Right atrium auricular region (tissue), 2 donors: ENCODE results near the gene KLF4. TPM values are rescaled to one million over a fixed set of nuclear protein-coding genes. Genes with fewer than 3 reads are reported as not detected.

Source experiments
- DNase-seq: peaks from one replicate; pipeline ENCODE4 v3.0.0-alpha.2; 2019; ENCODE audit warnings: low spot score
- H3K27ac ChIP-seq, 2 donors: fragments of 200-600 bp; sonication (generic); 1 replicate in 1 of 2; 2 replicates in 1 of 2; pipeline ENCODE4 v1.5.1; 2016 to 2019
- H3K27me3 ChIP-seq, 2 donors: fragments of 200-600 bp; sonication (generic); one replicate each; pipeline versions ENCODE4 v1.5.1 to v1.6.0; 2017 to 2019
- H3K36me3 ChIP-seq: fragments of 200-600 bp; sonication (generic); one replicate; pipeline ENCODE4 v1.5.1; 2016
- H3K4me1 ChIP-seq, 2 donors: fragments of 200-600 bp; sonication (generic); one replicate each; pipeline versions ENCODE4 v1.5.1 to v1.6.0; 2017 to 2019
- H3K4me3 ChIP-seq, 2 donors: fragments of 200-600 bp; sonication (generic); 1 replicate in 1 of 2; 2 replicates in 1 of 2; pipeline ENCODE4 v1.5.1; 2017 to 2019; ENCODE audit warnings: mild to moderate bottlenecking in 1 of 2, moderate library complexity in 1 of 2
- H3K9me3 ChIP-seq, 2 donors: fragments of 200-600 bp; sonication (generic); one replicate each; pipeline ENCODE4 v1.5.1; 2019
- CTCF ChIP-seq, 2 donors: fragments of 200-600 bp; sonication (generic); IDR thresholded peaks; one replicate each; pipeline ENCODE4 v1.5.1; 2019; ENCODE audit warnings: antibody characterized with exemption in 2 of 2
- total RNA-seq, 2 donors: library from RNA; depleted of rRNA; stranded (reverse); fragments of >200 nt; gene quantifications; one replicate each; pipeline ENCODE4 v1.1.0, GENCODE V29; 2016

The KLF4 gene
- total RNA-seq, 2 donors from 2014 or later = 62.9 to 95.5 TPM

- DNase-seq = no peak
- Histone ChIP-seq H3K27ac (no peak overlapping the region), H3K4me3 (no peak overlapping the region), H3K4me1 (no peaks in the 10 kb centered on the region), H3K9me3 (no peaks in the 10 kb centered on the region), H3K27me3 (no peaks in the 10 kb centered on the region), H3K36me3 (no peaks in the 10 kb centered on the region)
- TF ChIP-seq CTCF (IDR thresholded peaks at IDR 0.05) = no peak
These were observed 41.7 kb downstream of the KLF4 start for GRCh38 chr9:107447834-107448233.

- Histone ChIP-seq H3K4me3 (no peak overlapping the region), H3K4me1 (no peaks in the 10 kb centered on the region), H3K27me3 (no peaks in the 10 kb centered on the region), H3K27ac (no peak overlapping the region), H3K36me3 (no peaks in the 10 kb centered on the region), H3K9me3 (no peaks in the 10 kb centered on the region)
- no peak for TF ChIP-seq CTCF (IDR thresholded peaks at IDR 0.05)
- no peak for DNase-seq
These were observed 42.5 kb downstream of the KLF4 start for GRCh38 chr9:107447081-107447480.

GRCh38 chr9:107446491-107446890 is 43.1 kb downstream of the KLF4 start:
- Histone ChIP-seq H3K9me3 (no peaks in the 10 kb centered on the region), H3K27ac (no peak overlapping the region), H3K4me1 (no peaks in the 10 kb centered on the region), H3K27me3 (no peaks in the 10 kb centered on the region), H3K36me3 (no peaks in the 10 kb centered on the region), H3K4me3 (no peak overlapping the region)
- TF ChIP-seq CTCF (IDR thresholded peaks at IDR 0.05) = no peak
- DNase-seq = no peak

GRCh38 chr9:107443786-107444185 is 45.8 kb downstream of the KLF4 start:
- no peaks in the 10 kb centered on the region for H3K9me3 ChIP-seq
- H3K4me1 ChIP-seq = no peaks in the 10 kb centered on the region
- no peak for TF ChIP-seq CTCF (IDR thresholded peaks at IDR 0.05)
- H3K27me3 ChIP-seq = no peaks in the 10 kb centered on the region
- H3K27ac ChIP-seq = no peak overlapping the region
- no peaks in the 10 kb centered on the region for H3K36me3 ChIP-seq
- no peak for DNase-seq
- no peak overlapping the region for H3K4me3 ChIP-seq

- no peak for TF ChIP-seq CTCF (IDR thresholded peaks at IDR 0.05)
- no peak overlapping the region for H3K27ac ChIP-seq
- no peaks in the 10 kb centered on the region for H3K9me3 ChIP-seq
- no peak overlapping the region for H3K4me3 ChIP-seq
- no peaks in the 10 kb centered on the region for H3K27me3 ChIP-seq
- no peaks in the 10 kb centered on the region for H3K36me3 ChIP-seq
- H3K4me1 ChIP-seq = no peaks in the 10 kb centered on the region
- DNase-seq = no peak
These were observed 49.5 kb downstream of the KLF4 start for GRCh38 chr9:107439991-107440456.
